ENCODE data around the gene GDPGP1. TPM values are rescaled to one million over a fixed set of nuclear protein-coding genes. Genes with fewer than 3 reads are reported as not detected.

GDPGP1 gene
- total and polyA plus RNA-seq, 2 experiments from 2014 or later, result 0.61 to 3.8 TPM

DNA sequence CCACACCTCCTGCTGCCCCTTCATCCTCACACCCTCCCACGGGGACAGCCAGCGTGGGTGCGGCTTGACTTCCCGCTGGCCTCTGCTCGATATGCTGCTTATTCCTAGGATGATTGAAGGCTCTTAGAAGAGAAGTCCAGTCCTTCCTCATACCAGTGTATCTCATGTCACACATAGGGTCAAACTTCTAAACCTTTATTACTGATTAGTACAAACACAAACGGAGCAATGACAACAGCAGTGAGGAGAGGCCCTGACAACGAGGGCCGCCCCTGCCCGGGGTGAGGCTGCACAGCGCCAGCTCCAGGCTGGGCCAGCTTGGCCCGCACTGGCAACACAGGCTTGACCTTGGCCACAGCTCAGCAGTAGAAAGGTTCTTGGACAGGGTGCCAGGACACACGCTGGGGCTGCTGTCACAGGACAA lies 3.9 kb upstream of the GDPGP1 start:
- H3K27me3 ChIP-seq (ENCODE audit: insufficient read depth), result no peaks in the 10 kb centered on the region
- TF ChIP-seq NANOG (IDR thresholded peaks at IDR 0.05; ENCODE audit: borderline replicate concordance), result no peak
- TF ChIP-seq, protein P1, sequence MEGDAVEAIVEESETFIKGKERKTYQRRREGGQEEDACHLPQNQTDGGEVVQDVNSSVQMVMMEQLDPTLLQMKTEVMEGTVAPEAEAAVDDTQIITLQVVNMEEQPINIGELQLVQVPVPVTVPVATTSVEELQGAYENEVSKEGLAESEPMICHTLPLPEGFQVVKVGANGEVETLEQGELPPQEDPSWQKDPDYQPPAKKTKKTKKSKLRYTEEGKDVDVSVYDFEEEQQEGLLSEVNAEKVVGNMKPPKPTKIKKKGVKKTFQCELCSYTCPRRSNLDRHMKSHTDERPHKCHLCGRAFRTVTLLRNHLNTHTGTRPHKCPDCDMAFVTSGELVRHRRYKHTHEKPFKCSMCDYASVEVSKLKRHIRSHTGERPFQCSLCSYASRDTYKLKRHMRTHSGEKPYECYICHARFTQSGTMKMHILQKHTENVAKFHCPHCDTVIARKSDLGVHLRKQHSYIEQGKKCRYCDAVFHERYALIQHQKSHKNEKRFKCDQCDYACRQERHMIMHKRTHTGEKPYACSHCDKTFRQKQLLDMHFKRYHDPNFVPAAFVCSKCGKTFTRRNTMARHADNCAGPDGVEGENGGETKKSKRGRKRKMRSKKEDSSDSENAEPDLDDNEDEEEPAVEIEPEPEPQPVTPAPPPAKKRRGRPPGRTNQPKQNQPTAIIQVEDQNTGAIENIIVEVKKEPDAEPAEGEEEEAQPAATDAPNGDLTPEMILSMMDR (conservative IDR thresholded peaks at IDR 0.05; ENCODE audit: low read depth in 2 of 2), result no peak
- TF ChIP-seq ZNF331 (CRISPR knock-in tag; IDR thresholded peaks at IDR 0.05; ENCODE audit: low read depth), result no peak
- TF ChIP-seq ZNF114 (CRISPR knock-in tag; IDR thresholded peaks at IDR 0.05), result no peak
- no peak for TF ChIP-seq EZH2phosphoT487 (IDR thresholded peaks at IDR 0.05; ENCODE audit: unreplicated experiment)
- TF ChIP-seq, protein P2, sequence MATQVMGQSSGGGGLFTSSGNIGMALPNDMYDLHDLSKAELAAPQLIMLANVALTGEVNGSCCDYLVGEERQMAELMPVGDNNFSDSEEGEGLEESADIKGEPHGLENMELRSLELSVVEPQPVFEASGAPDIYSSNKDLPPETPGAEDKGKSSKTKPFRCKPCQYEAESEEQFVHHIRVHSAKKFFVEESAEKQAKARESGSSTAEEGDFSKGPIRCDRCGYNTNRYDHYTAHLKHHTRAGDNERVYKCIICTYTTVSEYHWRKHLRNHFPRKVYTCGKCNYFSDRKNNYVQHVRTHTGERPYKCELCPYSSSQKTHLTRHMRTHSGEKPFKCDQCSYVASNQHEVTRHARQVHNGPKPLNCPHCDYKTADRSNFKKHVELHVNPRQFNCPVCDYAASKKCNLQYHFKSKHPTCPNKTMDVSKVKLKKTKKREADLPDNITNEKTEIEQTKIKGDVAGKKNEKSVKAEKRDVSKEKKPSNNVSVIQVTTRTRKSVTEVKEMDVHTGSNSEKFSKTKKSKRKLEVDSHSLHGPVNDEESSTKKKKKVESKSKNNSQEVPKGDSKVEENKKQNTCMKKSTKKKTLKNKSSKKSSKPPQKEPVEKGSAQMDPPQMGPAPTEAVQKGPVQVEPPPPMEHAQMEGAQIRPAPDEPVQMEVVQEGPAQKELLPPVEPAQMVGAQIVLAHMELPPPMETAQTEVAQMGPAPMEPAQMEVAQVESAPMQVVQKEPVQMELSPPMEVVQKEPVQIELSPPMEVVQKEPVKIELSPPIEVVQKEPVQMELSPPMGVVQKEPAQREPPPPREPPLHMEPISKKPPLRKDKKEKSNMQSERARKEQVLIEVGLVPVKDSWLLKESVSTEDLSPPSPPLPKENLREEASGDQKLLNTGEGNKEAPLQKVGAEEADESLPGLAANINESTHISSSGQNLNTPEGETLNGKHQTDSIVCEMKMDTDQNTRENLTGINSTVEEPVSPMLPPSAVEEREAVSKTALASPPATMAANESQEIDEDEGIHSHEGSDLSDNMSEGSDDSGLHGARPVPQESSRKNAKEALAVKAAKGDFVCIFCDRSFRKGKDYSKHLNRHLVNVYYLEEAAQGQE (IDR thresholded peaks at IDR 0.05; ENCODE audit: unreplicated experiment), result no peak
- no peak for TF ChIP-seq CREB1 (CRISPR knock-in tag; IDR thresholded peaks at IDR 0.05; ENCODE audit: low read depth)
- no peak for TF ChIP-seq POLR2AphosphoS5 (IDR thresholded peaks at IDR 0.05; ENCODE audit: low read depth)
- TF ChIP-seq, protein P3, sequence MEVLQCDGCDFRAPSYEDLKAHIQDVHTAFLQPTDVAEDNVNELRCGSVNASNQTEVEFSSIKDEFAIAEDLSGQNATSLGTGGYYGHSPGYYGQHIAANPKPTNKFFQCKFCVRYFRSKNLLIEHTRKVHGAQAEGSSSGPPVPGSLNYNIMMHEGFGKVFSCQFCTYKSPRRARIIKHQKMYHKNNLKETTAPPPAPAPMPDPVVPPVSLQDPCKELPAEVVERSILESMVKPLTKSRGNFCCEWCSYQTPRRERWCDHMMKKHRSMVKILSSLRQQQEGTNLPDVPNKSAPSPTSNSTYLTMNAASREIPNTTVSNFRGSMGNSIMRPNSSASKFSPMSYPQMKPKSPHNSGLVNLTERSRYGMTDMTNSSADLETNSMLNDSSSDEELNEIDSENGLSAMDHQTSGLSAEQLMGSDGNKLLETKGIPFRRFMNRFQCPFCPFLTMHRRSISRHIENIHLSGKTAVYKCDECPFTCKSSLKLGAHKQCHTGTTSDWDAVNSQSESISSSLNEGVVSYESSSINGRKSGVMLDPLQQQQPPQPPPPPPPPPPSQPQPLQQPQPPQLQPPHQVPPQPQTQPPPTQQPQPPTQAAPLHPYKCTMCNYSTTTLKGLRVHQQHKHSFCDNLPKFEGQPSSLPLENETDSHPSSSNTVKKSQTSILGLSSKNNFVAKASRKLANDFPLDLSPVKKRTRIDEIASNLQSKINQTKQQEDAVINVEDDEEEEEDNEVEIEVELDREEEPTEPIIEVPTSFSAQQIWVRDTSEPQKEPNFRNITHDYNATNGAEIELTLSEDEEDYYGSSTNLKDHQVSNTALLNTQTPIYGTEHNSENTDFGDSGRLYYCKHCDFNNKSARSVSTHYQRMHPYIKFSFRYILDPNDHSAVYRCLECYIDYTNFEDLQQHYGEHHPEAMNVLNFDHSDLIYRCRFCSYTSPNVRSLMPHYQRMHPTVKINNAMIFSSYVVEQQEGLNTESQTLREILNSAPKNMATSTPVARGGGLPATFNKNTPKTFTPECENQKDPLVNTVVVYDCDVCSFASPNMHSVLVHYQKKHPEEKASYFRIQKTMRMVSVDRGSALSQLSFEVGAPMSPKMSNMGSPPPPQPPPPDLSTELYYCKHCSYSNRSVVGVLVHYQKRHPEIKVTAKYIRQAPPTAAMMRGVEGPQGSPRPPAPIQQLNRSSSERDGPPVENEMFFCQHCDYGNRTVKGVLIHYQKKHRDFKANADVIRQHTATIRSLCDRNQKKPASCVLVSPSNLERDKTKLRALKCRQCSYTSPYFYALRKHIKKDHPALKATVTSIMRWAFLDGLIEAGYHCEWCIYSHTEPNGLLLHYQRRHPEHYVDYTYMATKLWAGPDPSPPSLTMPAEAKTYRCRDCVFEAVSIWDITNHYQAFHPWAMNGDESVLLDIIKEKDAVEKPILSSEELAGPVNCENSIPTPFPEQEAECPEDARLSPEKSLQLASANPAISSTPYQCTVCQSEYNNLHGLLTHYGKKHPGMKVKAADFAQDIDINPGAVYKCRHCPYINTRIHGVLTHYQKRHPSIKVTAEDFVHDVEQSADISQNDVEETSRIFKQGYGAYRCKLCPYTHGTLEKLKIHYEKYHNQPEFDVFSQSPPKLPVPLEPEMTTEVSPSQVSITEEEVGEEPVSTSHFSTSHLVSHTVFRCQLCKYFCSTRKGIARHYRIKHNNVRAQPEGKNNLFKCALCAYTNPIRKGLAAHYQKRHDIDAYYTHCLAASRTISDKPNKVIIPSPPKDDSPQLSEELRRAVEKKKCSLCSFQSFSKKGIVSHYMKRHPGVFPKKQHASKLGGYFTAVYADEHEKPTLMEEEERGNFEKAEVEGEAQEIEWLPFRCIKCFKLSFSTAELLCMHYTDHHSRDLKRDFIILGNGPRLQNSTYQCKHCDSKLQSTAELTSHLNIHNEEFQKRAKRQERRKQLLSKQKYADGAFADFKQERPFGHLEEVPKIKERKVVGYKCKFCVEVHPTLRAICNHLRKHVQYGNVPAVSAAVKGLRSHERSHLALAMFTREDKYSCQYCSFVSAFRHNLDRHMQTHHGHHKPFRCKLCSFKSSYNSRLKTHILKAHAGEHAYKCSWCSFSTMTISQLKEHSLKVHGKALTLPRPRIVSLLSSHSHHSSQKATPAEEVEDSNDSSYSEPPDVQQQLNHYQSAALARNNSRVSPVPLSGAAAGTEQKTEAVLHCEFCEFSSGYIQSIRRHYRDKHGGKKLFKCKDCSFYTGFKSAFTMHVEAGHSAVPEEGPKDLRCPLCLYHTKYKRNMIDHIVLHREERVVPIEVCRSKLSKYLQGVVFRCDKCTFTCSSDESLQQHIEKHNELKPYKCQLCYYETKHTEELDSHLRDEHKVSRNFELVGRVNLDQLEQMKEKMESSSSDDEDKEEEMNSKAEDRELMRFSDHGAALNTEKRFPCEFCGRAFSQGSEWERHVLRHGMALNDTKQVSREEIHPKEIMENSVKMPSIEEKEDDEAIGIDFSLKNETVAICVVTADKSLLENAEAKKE (CRISPR knock-in tag; IDR thresholded peaks at IDR 0.05), result no peak
- TF ChIP-seq EZH2 (IDR thresholded peaks at IDR 0.05; ENCODE audit: low read depth, unreplicated experiment), result no peak
- no peak for TF ChIP-seq JUNB (IDR thresholded peaks at IDR 0.05; ENCODE audit: unreplicated experiment)
- TF ChIP-seq, protein P4, sequence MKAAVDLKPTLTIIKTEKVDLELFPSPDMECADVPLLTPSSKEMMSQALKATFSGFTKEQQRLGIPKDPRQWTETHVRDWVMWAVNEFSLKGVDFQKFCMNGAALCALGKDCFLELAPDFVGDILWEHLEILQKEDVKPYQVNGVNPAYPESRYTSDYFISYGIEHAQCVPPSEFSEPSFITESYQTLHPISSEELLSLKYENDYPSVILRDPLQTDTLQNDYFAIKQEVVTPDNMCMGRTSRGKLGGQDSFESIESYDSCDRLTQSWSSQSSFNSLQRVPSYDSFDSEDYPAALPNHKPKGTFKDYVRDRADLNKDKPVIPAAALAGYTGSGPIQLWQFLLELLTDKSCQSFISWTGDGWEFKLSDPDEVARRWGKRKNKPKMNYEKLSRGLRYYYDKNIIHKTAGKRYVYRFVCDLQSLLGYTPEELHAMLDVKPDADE (IDR thresholded peaks at IDR 0.05), result no peak
- H4K20me1 ChIP-seq (replicated peaks; ENCODE audit: insufficient read depth), result no peaks in the 10 kb centered on the region; the same call in 1 of the 2 replicates

More for the DNA sequence above, 3.9 kb upstream of the GDPGP1 start:
- Histone ChIP-seq H3F3A (replicated peaks; ENCODE audit: low read depth) (peaks cover 11% of the 10 kb centered on the region; the same call in 1 of the 2 replicates), H3K4me1 (ENCODE audit: insufficient read depth) (peaks cover 14% of the 10 kb centered on the region; the same call in 1 of the 2 replicates), H2AFZ (no peak overlapping the region), H3K4me2 (no peak overlapping the region), H3K36me3 (ENCODE audit: insufficient read depth) (peaks cover 11% of the 10 kb centered on the region), H3K79me2 (replicated peaks; ENCODE audit: insufficient read depth) (no peaks in the 10 kb centered on the region), H3K9me2 (ENCODE audit: insufficient read depth) (no peaks in the 10 kb centered on the region), H3K27ac (ENCODE audit: low read depth) (no peak overlapping the region), H3K4me3 (no peak overlapping the region)
- peaks cover 7% of the 10 kb centered on the region for H3K4me1 Mint-ChIP-seq
- peaks cover 22% of the 10 kb centered on the region for H3K36me3 Mint-ChIP-seq (ENCODE audit: low read depth)
- DNase-seq (ENCODE audit: low spot score) (no peak), ATAC-seq (no peak)
- no peaks in the 10 kb centered on the region for H3K9me3 Mint-ChIP-seq
- H3K27ac Mint-ChIP-seq, result no peak overlapping the region
- H3K27me3 Mint-ChIP-seq (ENCODE audit: insufficient read depth, low read depth, poor library complexity), result peaks cover 15% of the 10 kb centered on the region
- H3K4me3 Mint-ChIP-seq, result no peak overlapping the region
